Fibroblast of the aortic adventitia (primary cell): Measurements from ENCODE around the gene COL7A1. TPM values are rescaled to one million over a fixed set of nuclear protein-coding genes. Genes with fewer than 3 reads are reported as not detected.
A peak's percentile ranks its signal among the peaks of the same experiment; 100 is the strongest.

Experiments
- DNase-seq: peaks from one replicate; pipeline ENCODE4 v3.0.0-alpha.2; 2010; ENCODE audit warnings: low read depth
- H3K4me3 ChIP-seq: 2 replicates; pipeline ENCODE4 v1.5.1; 2011; ENCODE audit warnings: low read depth, mild to moderate bottlenecking, control low read depth, low read length, moderate library complexity
- CTCF ChIP-seq: IDR thresholded peaks from 2 replicates; pipeline ENCODE4 v1.5.1; 2011; ENCODE audit warnings: mild to moderate bottlenecking, low read length, control low read depth, inconsistent platforms; ENCODE audit not compliant: insufficient read depth
- total RNA-seq: library from RNA; depleted of rRNA; stranded (reverse); fragments of >200 nt; gene quantifications from 2 replicates; pipeline ENCODE4 v1.2.3, GENCODE V29; 2012; ENCODE audit warnings: low replicate concordance

COL7A1 gene
- total RNA-seq, 1 donor: 10.2 TPM

- TF ChIP-seq CTCF: peak; percentile 60
- peak; percentile 91 for DNase-seq
- peak within 1 kb of the TSS; percentile 89 for H3K4me3 ChIP-seq
These were observed 40.3 kb upstream of the COL7A1 start, which contains the start of gene SLC26A6 for GRCh38 chr3:48635222-48636021. SLC26A6 (minus strand) TSS chr3:48635461; CDS start chr3:48635393, 68 bp downstream.

- DNase-seq: peak; percentile 53
- peak overlapping the region; percentile 89 for H3K4me3 ChIP-seq
- TF ChIP-seq CTCF: no peak
These were observed 39.6 kb upstream of the COL7A1 start for GRCh38 chr3:48634661-48635221.

- no peak for TF ChIP-seq CTCF
- no peak for DNase-seq
- H3K4me3 ChIP-seq: peak overlapping the region; percentile 89
These were observed 38.6 kb upstream of the COL7A1 start for GRCh38 chr3:48633743-48634142.

GRCh38 chr3:48633256-48633655 is 38.1 kb upstream of the COL7A1 start:
- TF ChIP-seq CTCF: no peak
- DNase-seq: no peak
- no peak overlapping the region for H3K4me3 ChIP-seq

GRCh38 chr3:48631516-48632448 is 36.7 kb upstream of the COL7A1 start:
- TF ChIP-seq CTCF: no peak
- DNase-seq: no peak
- H3K4me3 ChIP-seq: no peak overlapping the region

GRCh38 chr3:48630833-48631232 is 35.7 kb upstream of the COL7A1 start:
- TF ChIP-seq CTCF: no peak
- no peak for DNase-seq
- no peak overlapping the region for H3K4me3 ChIP-seq
